Right atrium auricular region (tissue), 2 donors: ENCODE data around the gene CCDC148. TPM values are rescaled to one million over a fixed set of nuclear protein-coding genes. Genes with fewer than 3 reads are reported as not detected.
"Not testable (repeated sequence)": the region's sequence is repeated elsewhere in the genome, so short reads cannot be mapped to it uniquely, and the experiment has no call there.

Source experiments
- DNase-seq: peaks from one replicate; pipeline ENCODE4 v3.0.0-alpha.2; 2019; ENCODE audit warnings: low spot score
- H3K27ac ChIP-seq, 2 donors: fragments of 200-600 bp; sonication (generic); 1 replicate in 1 of 2; 2 replicates in 1 of 2; pipeline ENCODE4 v1.5.1; 2016 to 2019
- H3K27me3 ChIP-seq, 2 donors: fragments of 200-600 bp; sonication (generic); one replicate each; pipeline versions ENCODE4 v1.5.1 to v1.6.0; 2017 to 2019
- H3K36me3 ChIP-seq: fragments of 200-600 bp; sonication (generic); one replicate; pipeline ENCODE4 v1.5.1; 2016
- H3K4me1 ChIP-seq, 2 donors: fragments of 200-600 bp; sonication (generic); one replicate each; pipeline versions ENCODE4 v1.5.1 to v1.6.0; 2017 to 2019
- H3K4me3 ChIP-seq, 2 donors: fragments of 200-600 bp; sonication (generic); 1 replicate in 1 of 2; 2 replicates in 1 of 2; pipeline ENCODE4 v1.5.1; 2017 to 2019; ENCODE audit warnings: mild to moderate bottlenecking in 1 of 2, moderate library complexity in 1 of 2
- H3K9me3 ChIP-seq, 2 donors: fragments of 200-600 bp; sonication (generic); one replicate each; pipeline ENCODE4 v1.5.1; 2019
- CTCF ChIP-seq, 2 donors: fragments of 200-600 bp; sonication (generic); IDR thresholded peaks; one replicate each; pipeline ENCODE4 v1.5.1; 2019; ENCODE audit warnings: antibody characterized with exemption in 2 of 2
- total RNA-seq, 2 donors: library from RNA; depleted of rRNA; stranded (reverse); fragments of >200 nt; gene quantifications; one replicate each; pipeline ENCODE4 v1.1.0, GENCODE V29; 2016

CCDC148 gene
- total RNA-seq, 2 donors from 2014 or later = 0.20 to 1.1 TPM

GRCh38 chr2:158239271-158239670 is 217.3 kb downstream of the CCDC148 start:
- Histone ChIP-seq H3K36me3 (no peaks in the 10 kb centered on the region), H3K9me3 (no peaks in the 10 kb centered on the region), H3K27ac (no peak overlapping the region), H3K4me3 (no peak overlapping the region), H3K27me3 (no peaks in the 10 kb centered on the region), H3K4me1 (no peaks in the 10 kb centered on the region)
- TF ChIP-seq CTCF (IDR thresholded peaks at IDR 0.05) = no peak
- DNase-seq = no peak

- H3K9me3 ChIP-seq = no peaks in the 10 kb centered on the region
- no peaks in the 10 kb centered on the region for H3K36me3 ChIP-seq
- H3K27me3 ChIP-seq = no peaks in the 10 kb centered on the region
- H3K4me1 ChIP-seq = no peaks in the 10 kb centered on the region
- no peak overlapping the region for H3K27ac ChIP-seq
- no peak for DNase-seq
- no peak overlapping the region for H3K4me3 ChIP-seq
- TF ChIP-seq CTCF (IDR thresholded peaks at IDR 0.05) = no peak
These were observed 222.1 kb downstream of the CCDC148 start for GRCh38 chr2:158234497-158234896.

GRCh38 chr2:158232476-158232875 is 224.1 kb downstream of the CCDC148 start:
- Histone ChIP-seq H3K36me3 (no peaks in the 10 kb centered on the region), H3K4me3 (no peak overlapping the region), H3K27ac (no peak overlapping the region), H3K9me3 (peaks cover 0 to 5% of the 10 kb centered on the region in 2 donors), H3K27me3 (no peaks in the 10 kb centered on the region), H3K4me1 (no peaks in the 10 kb centered on the region)
- TF ChIP-seq CTCF (IDR thresholded peaks at IDR 0.05) = no peak
- DNase-seq = no peak

GRCh38 chr2:158228943-158229508 is 227.5 kb downstream of the CCDC148 start:
- Histone ChIP-seq H3K4me3 (no peak overlapping the region), H3K27ac (no peak overlapping the region), H3K4me1 (no peaks in the 10 kb centered on the region), H3K27me3 (no peaks in the 10 kb centered on the region), H3K36me3 (no peaks in the 10 kb centered on the region), H3K9me3 (peaks cover 0 to 5% of the 10 kb centered on the region in 2 donors)
- no peak for TF ChIP-seq CTCF (IDR thresholded peaks at IDR 0.05)
- no peak for DNase-seq

- not testable (repeated sequence) for H3K9me3 ChIP-seq, H3K4me1 ChIP-seq, H3K27me3 ChIP-seq, DNase-seq, H3K4me3 ChIP-seq, H3K36me3 ChIP-seq, H3K27ac ChIP-seq
These were observed 233.5 kb downstream of the CCDC148 start for GRCh38 chr2:158223066-158223465.

GRCh38 chr2:158221063-158222020 is 235.2 kb downstream of the CCDC148 start:
- Histone ChIP-seq H3K4me3 (no peak overlapping the region), H3K27ac (no peak overlapping the region), H3K4me1 (no peaks in the 10 kb centered on the region), H3K27me3 (no peaks in the 10 kb centered on the region), H3K9me3 (no peaks in the 10 kb centered on the region), H3K36me3 (no peaks in the 10 kb centered on the region)
- no peak for DNase-seq
- no peak for TF ChIP-seq CTCF (IDR thresholded peaks at IDR 0.05)
